Measurements from ENCODE around the gene UCN3. TPM values are rescaled to one million over a fixed set of nuclear protein-coding genes. Genes with fewer than 3 reads are reported as not detected.
A peak's percentile ranks its signal among the peaks of the same experiment; 100 is the strongest.

The UCN3 gene
- total and polyA plus RNA-seq, 9 of the 15 experiments (the other 6 are each of a cell fraction or from before 2014, with no cell fraction given), result not detected

DNA sequence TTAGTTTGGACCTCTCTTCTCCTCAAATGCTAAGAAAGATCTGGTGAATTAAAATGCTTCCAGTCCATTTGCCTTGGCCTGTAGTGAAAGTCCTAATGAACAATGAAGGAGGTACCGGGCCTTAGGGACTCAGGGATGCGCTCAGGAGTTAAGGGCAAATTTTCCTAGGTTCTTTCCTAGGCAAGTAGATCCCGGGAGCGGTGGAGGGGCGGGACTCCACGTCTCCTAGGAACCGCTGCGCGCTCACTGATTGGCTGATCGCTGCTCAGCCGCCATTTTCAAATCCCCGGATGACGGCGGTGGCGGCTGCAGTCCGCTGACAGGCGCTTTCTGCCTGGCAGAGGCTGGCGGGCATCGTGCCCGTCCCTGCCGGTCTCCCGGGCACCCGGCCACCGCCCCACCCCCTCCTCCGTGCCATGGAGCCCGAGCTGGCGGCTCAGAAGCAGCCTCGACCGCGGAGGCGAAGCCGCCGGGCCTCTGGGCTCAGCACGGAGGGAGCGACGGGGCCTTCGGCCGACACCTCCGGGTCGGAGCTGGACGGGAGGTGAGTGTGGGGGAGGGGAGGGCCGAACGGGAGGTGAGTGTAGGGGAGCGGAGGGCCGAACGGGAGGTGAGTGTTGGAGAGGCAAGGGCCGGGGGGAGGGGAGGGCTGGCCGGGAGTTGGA is 47.6 kb downstream of the UCN3 start, which contains the start of gene NET1 (continued):
- TF ChIP-seq YY1 (IDR thresholded peaks at IDR 0.05; ENCODE audit: borderline replicate concordance in 1 of 3, control insufficient read depth in 1 of 3, extremely low read depth in 1 of 3, insufficient read depth in 3 of 3, insufficient read length in 1 of 3, insufficient replicate concordance in 2 of 3, low read depth in 1 of 3, low read length in 2 of 3), result peak; percentile 75 to 97 (median 90)
- peak; percentile 46 for TF ChIP-seq FIP1L1 (IDR thresholded peaks at IDR 0.05; ENCODE audit: low read depth, low read length, poor library complexity, severe bottlenecking)
- no peak for TF ChIP-seq NCOR1 (IDR thresholded peaks at IDR 0.05)
- peak; percentile 43 for TF ChIP-seq RBM22 (IDR thresholded peaks at IDR 0.05; ENCODE audit: low read depth, low read length, poor library complexity, severe bottlenecking)
- TF ChIP-seq PHB (CRISPR knock-in tag; IDR thresholded peaks at IDR 0.05), result no peak
- 0 out of 4 replicates have a peak, but pooled peaks of 1 of the 2 experiments have one; percentile 28 for TF ChIP-seq MAZ (CRISPR knock-in tag; conservative IDR thresholded peaks at IDR 0.05 in 1 of 2, IDR thresholded peaks at IDR 0.05 in 1 of 2)
- TF ChIP-seq, protein P1, sequence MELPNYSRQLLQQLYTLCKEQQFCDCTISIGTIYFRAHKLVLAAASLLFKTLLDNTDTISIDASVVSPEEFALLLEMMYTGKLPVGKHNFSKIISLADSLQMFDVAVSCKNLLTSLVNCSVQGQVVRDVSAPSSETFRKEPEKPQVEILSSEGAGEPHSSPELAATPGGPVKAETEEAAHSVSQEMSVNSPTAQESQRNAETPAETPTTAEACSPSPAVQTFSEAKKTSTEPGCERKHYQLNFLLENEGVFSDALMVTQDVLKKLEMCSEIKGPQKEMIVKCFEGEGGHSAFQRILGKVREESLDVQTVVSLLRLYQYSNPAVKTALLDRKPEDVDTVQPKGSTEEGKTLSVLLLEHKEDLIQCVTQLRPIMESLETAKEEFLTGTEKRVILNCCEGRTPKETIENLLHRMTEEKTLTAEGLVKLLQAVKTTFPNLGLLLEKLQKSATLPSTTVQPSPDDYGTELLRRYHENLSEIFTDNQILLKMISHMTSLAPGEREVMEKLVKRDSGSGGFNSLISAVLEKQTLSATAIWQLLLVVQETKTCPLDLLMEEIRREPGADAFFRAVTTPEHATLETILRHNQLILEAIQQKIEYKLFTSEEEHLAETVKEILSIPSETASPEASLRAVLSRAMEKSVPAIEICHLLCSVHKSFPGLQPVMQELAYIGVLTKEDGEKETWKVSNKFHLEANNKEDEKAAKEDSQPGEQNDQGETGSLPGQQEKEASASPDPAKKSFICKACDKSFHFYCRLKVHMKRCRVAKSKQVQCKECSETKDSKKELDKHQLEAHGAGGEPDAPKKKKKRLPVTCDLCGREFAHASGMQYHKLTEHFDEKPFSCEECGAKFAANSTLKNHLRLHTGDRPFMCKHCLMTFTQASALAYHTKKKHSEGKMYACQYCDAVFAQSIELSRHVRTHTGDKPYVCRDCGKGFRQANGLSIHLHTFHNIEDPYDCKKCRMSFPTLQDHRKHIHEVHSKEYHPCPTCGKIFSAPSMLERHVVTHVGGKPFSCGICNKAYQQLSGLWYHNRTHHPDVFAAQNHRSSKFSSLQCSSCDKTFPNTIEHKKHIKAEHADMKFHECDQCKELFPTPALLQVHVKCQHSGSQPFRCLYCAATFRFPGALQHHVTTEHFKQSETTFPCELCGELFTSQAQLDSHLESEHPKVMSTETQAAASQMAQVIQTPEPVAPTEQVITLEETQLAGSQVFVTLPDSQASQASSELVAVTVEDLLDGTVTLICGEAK (IDR thresholded peaks at IDR 0.05), result 0 out of 2 replicates have a peak, but pooled peaks have one; percentile 15
- TF ChIP-seq, protein P1 (CRISPR knock-in tag; IDR thresholded peaks at IDR 0.05), result no peak
- TF ChIP-seq POLR2A (conservative IDR thresholded peaks at IDR 0.05), result peak; percentile 86
- 0 out of 2 replicates have a peak, but pooled peaks have one; percentile 8 for TF ChIP-seq POLR2H (tag; IDR thresholded peaks at IDR 0.05; ENCODE audit: low read depth)
- peak; percentile 96 for TF ChIP-seq RFX1 (IDR thresholded peaks at IDR 0.05)
- no peak for TF ChIP-seq TBL1XR1 (IDR thresholded peaks at IDR 0.05; ENCODE audit: low read length in 2 of 2)
- TF ChIP-seq RB1 (IDR thresholded peaks at IDR 0.05; ENCODE audit: low read depth), result peak; percentile 65; the same call in 1 of the 2 replicates
- peak; percentile 89 for TF ChIP-seq RBBP5 (IDR thresholded peaks at IDR 0.05; ENCODE audit: borderline replicate concordance, insufficient read depth, low read length, poor library complexity, severe bottlenecking)
- TF ChIP-seq ATF1 (CRISPR knock-in tag; IDR thresholded peaks at IDR 0.05), result no peak
- TF ChIP-seq ATF1 (tag; IDR thresholded peaks at IDR 0.05), result peak; percentile 53; the same call in 1 of the 2 replicates
- TF ChIP-seq, protein P2, sequence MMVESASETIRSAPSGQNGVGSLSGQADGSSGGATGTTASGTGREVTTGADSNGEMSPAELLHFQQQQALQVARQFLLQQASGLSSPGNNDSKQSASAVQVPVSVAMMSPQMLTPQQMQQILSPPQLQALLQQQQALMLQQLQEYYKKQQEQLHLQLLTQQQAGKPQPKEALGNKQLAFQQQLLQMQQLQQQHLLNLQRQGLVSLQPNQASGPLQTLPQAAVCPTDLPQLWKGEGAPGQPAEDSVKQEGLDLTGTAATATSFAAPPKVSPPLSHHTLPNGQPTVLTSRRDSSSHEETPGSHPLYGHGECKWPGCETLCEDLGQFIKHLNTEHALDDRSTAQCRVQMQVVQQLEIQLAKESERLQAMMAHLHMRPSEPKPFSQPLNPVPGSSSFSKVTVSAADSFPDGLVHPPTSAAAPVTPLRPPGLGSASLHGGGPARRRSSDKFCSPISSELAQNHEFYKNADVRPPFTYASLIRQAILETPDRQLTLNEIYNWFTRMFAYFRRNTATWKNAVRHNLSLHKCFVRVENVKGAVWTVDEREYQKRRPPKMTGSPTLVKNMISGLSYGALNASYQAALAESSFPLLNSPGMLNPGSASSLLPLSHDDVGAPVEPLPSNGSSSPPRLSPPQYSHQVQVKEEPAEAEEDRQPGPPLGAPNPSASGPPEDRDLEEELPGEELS (CRISPR knock-in tag; IDR thresholded peaks at IDR 0.05; ENCODE audit: borderline replicate concordance), result 0 out of 2 replicates have a peak, but pooled peaks have one; percentile 35
